GM12878 (cell line): ENCODE measurements around the gene HAVCR1. TPM values are rescaled to one million over a fixed set of nuclear protein-coding genes. Genes with fewer than 3 reads are reported as not detected.

ENCODE experiments used
- ATAC-seq: fragments of 200-7000 bp; cut with Tn5 transposase; 3 replicates; pipeline ENCODE4 v1.9.1; 2020; ENCODE audit warnings: mild to moderate bottlenecking, moderate library complexity
- BruUV-seq: library from RNA; stranded (reverse); fragments of 400-500 nt; replicated peaks from 2 replicates; lab custom pipeline; 2021; lab: Mats Ljungman, UMichigan
- CTCF ChIA-PET: fragments of 300-600 bp; sonication (Branson Sonifier 250); formaldehyde crosslinking; extraction: SDS; loops from one replicate; lab custom pipeline; 2021; ENCODE audit warnings: inconsistent platforms; lab: Yijun Ruan, JAX
- POLR2A ChIA-PET: fragments of 350-600 bp; formaldehyde crosslinking; extraction: SDS; loops from one replicate; lab custom pipeline; 2021; ENCODE audit warnings: inconsistent platforms; lab: Charles Lee
- RAD21 ChIA-PET: fragments of 300-600 bp; sonication (Branson Sonifier 250); formaldehyde crosslinking; loops from one replicate; lab custom pipeline; 2023; ENCODE audit warnings: antibody characterized with exemption; ENCODE audit not compliant: unreplicated experiment; lab: Charles Lee
- SMC1A ChIA-PET: fragments of 300-600 bp; sonication (Branson Sonifier 250); formaldehyde crosslinking; loops from one replicate; lab custom pipeline; 2023; ENCODE audit not compliant: unreplicated experiment, uncharacterized antibody; lab: Charles Lee
- DNase-seq: peaks from one replicate; pipeline ENCODE4 v3.0.0-alpha.2; 2011; ENCODE audit warnings: low read depth, low spot score
- FAIRE-seq: peaks from 3 replicates; lab custom pipeline; 2011; peaks lifted over from hg19 to GRCh38; lab: Jason Lieb, UNC
- H2AFZ ChIP-seq: 2 replicates; pipeline ENCODE4 v1.6.0; 2011; ENCODE audit warnings: low read depth, low read length, control low read depth; ENCODE audit not compliant: control insufficient read depth
- H3K27ac ChIP-seq: 2 replicates; pipeline ENCODE4 v1.5.1; 2011; ENCODE audit warnings: control low read depth; ENCODE audit not compliant: control insufficient read depth, insufficient read depth
- H3K27me3 ChIP-seq, 2 experiments: replicated peaks in 1 of 2; 2 replicates each; pipeline versions ENCODE4 v1.6.0 to v1.6.1; 2011; ENCODE audit warnings: low read length in 1 of 2; ENCODE audit not compliant: control insufficient read depth in 2 of 2, insufficient read depth in 2 of 2
- H3K36me3 ChIP-seq, 2 experiments: 2 replicates each; pipeline ENCODE4 v1.5.1; 2011; ENCODE audit warnings: low read length in 1 of 2; ENCODE audit not compliant: control insufficient read depth in 2 of 2, insufficient read depth in 2 of 2
- H3K4me1 ChIP-seq: 2 replicates; pipeline ENCODE4 v1.6.1; 2011; ENCODE audit warnings: mild to moderate bottlenecking, low read length, moderate library complexity, mixed read lengths; ENCODE audit not compliant: control insufficient read depth, insufficient read depth
- H3K4me2 ChIP-seq: 2 replicates; pipeline ENCODE4 v1.6.0; 2011; ENCODE audit warnings: control low read depth; ENCODE audit not compliant: control insufficient read depth, insufficient read depth
- H3K4me3 ChIP-seq: fragments of 200-600 bp; sonication (generic); 2 replicates; pipeline ENCODE4 v1.5.1; 2016
- H3K79me2 ChIP-seq: 2 replicates; pipeline ENCODE4 v1.6.0; 2011; ENCODE audit warnings: low read length; ENCODE audit not compliant: control insufficient read depth, insufficient read depth
- H3K9ac ChIP-seq: 2 replicates; pipeline ENCODE4 v1.8.0; 2011; ENCODE audit warnings: low read length, control low read depth, mixed read lengths; ENCODE audit not compliant: control insufficient read depth, insufficient read depth
- H3K9me3 ChIP-seq: replicated peaks from 3 replicates; pipeline ENCODE4 v1.5.1; 2011; ENCODE audit warnings: mild to moderate bottlenecking, low read length; ENCODE audit not compliant: control insufficient read depth, insufficient read depth
- H4K20me1 ChIP-seq: 2 replicates; pipeline ENCODE4 v1.6.0; 2011; ENCODE audit not compliant: control insufficient read depth, insufficient read depth
- DPF2 ChIP-seq: fragments of 450-650 bp; IDR thresholded peaks from 2 replicates; pipeline ENCODE4 v1.6.1; 2017; ENCODE audit warnings: mild to moderate bottlenecking
- IKZF1 ChIP-seq: fragments of 450-650 bp; conservative IDR thresholded peaks from 2 replicates; pipeline ENCODE4 v1.6.1; 2017; ENCODE audit warnings: antibody characterized with exemption, mild to moderate bottlenecking
- RAD51 ChIP-seq: fragments of 450-650 bp; IDR thresholded peaks from 2 replicates; pipeline ENCODE4 v1.6.1; 2016; ENCODE audit warnings: moderate library complexity, mild to moderate bottlenecking, inconsistent platforms
- SIN3A ChIP-seq: IDR thresholded peaks from 2 replicates; pipeline ENCODE4 v1.6.1; 2012; ENCODE audit warnings: low read depth, low read length, improper control_type of control experiment
- SPI1 ChIP-seq: IDR thresholded peaks from 2 replicates; pipeline ENCODE4 v1.6.1; 2011; ENCODE audit warnings: low read depth, mild to moderate bottlenecking, low read length, moderate library complexity, borderline replicate concordance; ENCODE audit not compliant: insufficient read depth
- SUPT20H ChIP-seq: IDR thresholded peaks from 2 replicates; pipeline ENCODE4 v1.6.1; 2011; ENCODE audit warnings: low read depth, mild to moderate bottlenecking, low read length, moderate library complexity, borderline replicate concordance; ENCODE audit not compliant: control insufficient read depth
- WGBS: methylation state at CpG from one replicate; pipeline ENCODE4 v1.1.6; 2016; ENCODE audit warnings: low lambda C conversion rate; ENCODE audit not compliant: insufficient replicate concordance, insufficient coverage; ENCODE audit errors: missing lambda C conversion rate; 5-methylcytosine and 5-hydroxymethylcytosine counted together
- in situ Hi-C: fragments of 300-500 bp; cut with MboI; formaldehyde crosslinking; loops from 9 replicates; pipeline ENCODE4 v1.14.3; 2018; ENCODE audit warnings: mixed read lengths
- intact Hi-C: fragments of 100-400 bp; cut with micrococcal nuclease; formaldehyde crosslinking; loops from one replicate; pipeline ENCODE4 v1.14.2; 2022; ENCODE audit not compliant: unreplicated experiment
- polyA plus RNA-seq, 11 experiments: library from polyadenylated mRNA; depleted of rRNA in 4 of 11; unstranded in 6 of 11; stranded (reverse) in 5 of 11; fragments of >200 nt; fragmentation: Nextera tagmentation in 4 of 11; fragmentation: Illumina TruSeq in 1 of 11; extraction: Ambion mirVana in 4 of 11; extraction: Trizol in 1 of 11; gene quantifications; 1 replicate in 1 of 11; 2 replicates in 10 of 11; pipeline versions ENCODE4 v1.2.1 to v1.2.3, GENCODE V29; 2011 to 2016; ENCODE audit warnings: inconsistent platforms in 2 of 11, missing spikeins in 2 of 11, low read depth in 1 of 11
- total RNA-seq, 4 experiments: library from RNA; depleted of rRNA in 3 of 4; stranded (reverse); fragments of >200 nt in 3 of 4; fragmentation: Illumina TruSeq in 1 of 4; extraction: Trizol in 1 of 4; gene quantifications; 2 replicates each; pipeline versions ENCODE4 v1.2.1 to v1.2.3, GENCODE V29; 2013 to 2021

HAVCR1 gene
- total and polyA plus RNA-seq, 10 of the 15 experiments (the other 5 are each of a cell fraction or from before 2014, with no cell fraction given) = 0.08 to 0.45 TPM; not detected in 8

GRCh38 chr5:157100140-157100679, 41.3 kb upstream of the HAVCR1 start:
- no peaks in the 10 kb centered on the region for H3K27me3 ChIP-seq
- FAIRE-seq (no peak), ATAC-seq (peak; percentile 66), DNase-seq (peak; percentile 11)
- no peak overlapping the region for H3K4me2 ChIP-seq
- no peaks in the 10 kb centered on the region for H4K20me1 ChIP-seq
- ChIA-PET POLR2A (interaction anchor here (0.6 kb wide), 1 partner anchor 212 kb away, joined by 6 read pairs; no protein-coding TSS in a partner anchor), RAD21 (no interaction called here), CTCF (no interaction called here), SMC1A (interaction anchor here (1.6 to 1.9 kb wide), 2 partner anchors 10 to 185 kb away, joined by 3 to 4 read pairs; no protein-coding TSS in a partner anchor)
- TF ChIP-seq IKZF1 (0 out of 2 replicates have a peak, but pooled peaks have one; percentile 14), SUPT20H (no peak), RAD51 (peak; percentile 76), SPI1 (peak; percentile 32; the same call in 1 of the 2 replicates)
- no peaks in the 10 kb centered on the region for H3K4me1 ChIP-seq
- no peak overlapping the region for H3K4me3 ChIP-seq
- intact Hi-C loops = no loop called here
- no TSS peak for BruUV-seq
- no peaks in the 10 kb centered on the region for H3K9me3 ChIP-seq
- no peaks in the 10 kb centered on the region for H3K36me3 ChIP-seq
- no peak overlapping the region for H3K9ac ChIP-seq
- in situ Hi-C loops = no loop called here
- no peaks in the 10 kb centered on the region for H3K79me2 ChIP-seq
- H3K27ac ChIP-seq = no peak overlapping the region
- WGBS = 50% methylated on average over 2 of the region's 2 CpGs
- H2AFZ ChIP-seq = no peak overlapping the region; the same call in 1 of the 2 replicates

GRCh38 chr5:157088342-157088990, 29.6 kb upstream of the HAVCR1 start:
- ChIA-PET SMC1A (interaction anchor here (1.0 to 2.0 kb wide), 2 partner anchors 11 to 42 kb away, joined by 4 to 5 read pairs; no protein-coding TSS in a partner anchor), CTCF (interaction anchor here (0.6 to 0.9 kb wide), 3 partner anchors 11 to 43 kb away, joined by 3 read pairs; no protein-coding TSS in a partner anchor), RAD21 (interaction anchor here (1.1 to 1.2 kb wide), 3 partner anchors 20 to 28 kb away, joined by 4 to 6 read pairs (median 4); partner anchors contain the start of gene HAVCR2), POLR2A (interaction anchor here (0.6 to 0.8 kb wide), 2 partner anchors 13 to 14 kb away, joined by 3 read pairs; no protein-coding TSS in a partner anchor)
- Histone ChIP-seq H3K9me3 (no peaks in the 10 kb centered on the region; the same call in 2 of the 3 replicates), H3K79me2 (no peaks in the 10 kb centered on the region), H3K27ac (peak overlapping the region; percentile 67), H3K4me3 (no peak overlapping the region), H4K20me1 (no peaks in the 10 kb centered on the region), H3K9ac (no peak overlapping the region), H3K4me2 (peak overlapping the region; percentile 11; the same call in 1 of the 2 replicates), H3K36me3 (no peaks in the 10 kb centered on the region; a peak in 1 of 4 replicates), H2AFZ (peak overlapping the region; percentile 68), H3K27me3 (no peaks in the 10 kb centered on the region), H3K4me1 (peaks cover 7% of the 10 kb centered on the region)
- peak; percentile 74 for ATAC-seq
- intact Hi-C loops (no loop called here), in situ Hi-C loops (no loop called here)
- 4% methylated on average over 3 of the region's 3 CpGs for WGBS
- FAIRE-seq = peak; percentile 57
- no TSS peak for BruUV-seq
- TF ChIP-seq DPF2 (no peak), SIN3A (no peak)
- DNase-seq = no peak
